ENCODE results near the gene TSPAN32. TPM values are rescaled to one million over a fixed set of nuclear protein-coding genes. Genes with fewer than 3 reads are reported as not detected.

Gene TSPAN32
- polyA plus RNA-seq, 1 experiment = 0.14 TPM

DNA sequence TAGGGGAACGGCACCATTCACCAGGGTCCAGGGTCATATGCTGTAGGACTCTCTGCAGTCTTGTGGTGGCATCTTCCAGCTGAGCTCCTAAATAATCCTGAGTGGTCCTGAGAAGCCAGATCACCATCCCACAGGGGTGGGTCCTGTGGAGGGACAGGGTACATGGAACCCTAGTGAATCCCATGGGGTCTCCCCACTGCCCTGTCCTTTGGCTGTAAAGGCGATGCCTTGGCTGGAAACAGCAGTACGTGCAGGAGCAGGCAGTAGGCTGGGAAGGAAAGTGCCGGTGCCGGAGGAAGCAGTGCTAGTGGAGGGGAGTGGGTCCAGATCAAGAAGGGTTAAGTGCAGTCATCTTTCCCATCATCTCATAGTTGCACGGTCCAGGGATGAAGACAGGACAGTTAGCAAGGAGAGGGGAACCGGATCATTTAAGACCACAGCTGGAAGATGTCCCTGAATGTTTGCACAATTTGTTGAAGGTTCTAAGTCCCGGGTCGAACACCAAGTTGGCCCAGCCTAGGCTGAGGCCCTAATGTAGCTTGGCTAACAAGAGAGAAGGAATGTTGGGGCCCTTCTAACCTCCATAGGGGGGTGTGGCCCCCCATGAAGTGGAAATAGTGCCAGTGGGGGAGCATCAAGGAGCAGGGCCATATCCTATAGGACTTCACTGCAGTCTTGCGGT, 18.1 kb downstream of the TSPAN32 start:
- DNase-seq (ENCODE audit: low read depth, low spot score) = no peak
- ChIA-PET POLR2A (interaction anchor here (1.1 kb wide), 1 partner anchor 13 kb away, joined by 3 read pairs; no protein-coding TSS in a partner anchor), CTCF (no interaction called here)
- TF ChIP-seq, protein P1, sequence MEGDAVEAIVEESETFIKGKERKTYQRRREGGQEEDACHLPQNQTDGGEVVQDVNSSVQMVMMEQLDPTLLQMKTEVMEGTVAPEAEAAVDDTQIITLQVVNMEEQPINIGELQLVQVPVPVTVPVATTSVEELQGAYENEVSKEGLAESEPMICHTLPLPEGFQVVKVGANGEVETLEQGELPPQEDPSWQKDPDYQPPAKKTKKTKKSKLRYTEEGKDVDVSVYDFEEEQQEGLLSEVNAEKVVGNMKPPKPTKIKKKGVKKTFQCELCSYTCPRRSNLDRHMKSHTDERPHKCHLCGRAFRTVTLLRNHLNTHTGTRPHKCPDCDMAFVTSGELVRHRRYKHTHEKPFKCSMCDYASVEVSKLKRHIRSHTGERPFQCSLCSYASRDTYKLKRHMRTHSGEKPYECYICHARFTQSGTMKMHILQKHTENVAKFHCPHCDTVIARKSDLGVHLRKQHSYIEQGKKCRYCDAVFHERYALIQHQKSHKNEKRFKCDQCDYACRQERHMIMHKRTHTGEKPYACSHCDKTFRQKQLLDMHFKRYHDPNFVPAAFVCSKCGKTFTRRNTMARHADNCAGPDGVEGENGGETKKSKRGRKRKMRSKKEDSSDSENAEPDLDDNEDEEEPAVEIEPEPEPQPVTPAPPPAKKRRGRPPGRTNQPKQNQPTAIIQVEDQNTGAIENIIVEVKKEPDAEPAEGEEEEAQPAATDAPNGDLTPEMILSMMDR (IDR thresholded peaks at IDR 0.05; ENCODE audit: low read depth, low read length) = no peak
- no peak overlapping the region for H3K27ac ChIP-seq (ENCODE audit: low read depth, low read length)
- peaks cover 7% of the 10 kb centered on the region for H3K9me3 ChIP-seq (ENCODE audit: control insufficient read depth, insufficient read depth, low read length)
- peaks cover 7% of the 10 kb centered on the region for H3K27me3 ChIP-seq (ENCODE audit: control insufficient read depth, insufficient read depth, low read length)
- no peak overlapping the region for H3K4me3 ChIP-seq (ENCODE audit: low read depth, low read length)

DNA sequence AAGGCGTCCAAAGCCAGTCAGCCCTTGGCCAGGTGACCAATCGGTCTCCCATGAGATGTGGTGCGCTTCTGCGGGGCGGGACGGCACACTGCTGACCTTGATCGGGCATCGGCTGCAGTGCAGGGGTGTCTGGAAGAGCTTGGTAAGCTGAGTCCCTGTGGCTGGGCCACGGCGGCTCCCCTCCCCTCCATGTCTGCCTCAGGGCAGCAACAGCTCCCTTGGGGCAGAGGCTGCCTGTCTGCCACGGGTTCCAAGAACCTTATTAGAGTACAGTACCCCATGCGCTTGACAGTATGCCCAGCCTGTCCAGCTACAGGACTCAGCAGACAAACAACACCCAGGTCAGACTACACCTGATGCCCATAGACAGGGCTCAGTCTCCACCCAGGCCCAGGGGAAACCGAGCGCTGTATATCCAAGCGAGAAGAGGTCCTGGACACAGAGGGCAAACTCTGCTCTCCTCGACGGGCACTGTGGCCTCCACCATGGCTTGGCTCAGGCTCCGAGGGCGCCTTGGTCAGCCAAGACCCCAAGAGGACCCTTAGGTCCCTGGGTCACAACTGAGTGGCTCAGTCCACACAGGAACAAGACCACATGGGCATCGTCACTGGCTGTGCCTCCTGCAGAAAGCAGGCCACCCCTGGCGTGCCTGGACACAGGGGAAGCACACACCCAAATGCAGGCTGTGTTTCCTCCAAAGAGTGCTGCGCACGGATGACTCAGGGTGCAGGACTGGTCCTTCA, 18.9 kb downstream of the TSPAN32 start:
- H3K27ac ChIP-seq (ENCODE audit: low read depth, low read length) = no peak overlapping the region
- no peak overlapping the region for H3K4me3 ChIP-seq (ENCODE audit: low read depth, low read length)
- POLR2A ChIA-PET = interaction anchor here (1.1 kb wide), 1 partner anchor 14 kb away, joined by 3 read pairs; no protein-coding TSS in a partner anchor
- CTCF ChIA-PET = interaction anchor here (0.6 kb wide), 1 partner anchor 28 kb away, joined by 5 read pairs; no protein-coding TSS in a partner anchor
- H3K27me3 ChIP-seq (ENCODE audit: control insufficient read depth, insufficient read depth, low read length) = peaks cover 7% of the 10 kb centered on the region
- peaks cover 7% of the 10 kb centered on the region for H3K9me3 ChIP-seq (ENCODE audit: control insufficient read depth, insufficient read depth, low read length)
- DNase-seq (ENCODE audit: low read depth, low spot score) = no peak
- TF ChIP-seq, protein P1 (IDR thresholded peaks at IDR 0.05; ENCODE audit: low read depth, low read length) = no peak

DNA sequence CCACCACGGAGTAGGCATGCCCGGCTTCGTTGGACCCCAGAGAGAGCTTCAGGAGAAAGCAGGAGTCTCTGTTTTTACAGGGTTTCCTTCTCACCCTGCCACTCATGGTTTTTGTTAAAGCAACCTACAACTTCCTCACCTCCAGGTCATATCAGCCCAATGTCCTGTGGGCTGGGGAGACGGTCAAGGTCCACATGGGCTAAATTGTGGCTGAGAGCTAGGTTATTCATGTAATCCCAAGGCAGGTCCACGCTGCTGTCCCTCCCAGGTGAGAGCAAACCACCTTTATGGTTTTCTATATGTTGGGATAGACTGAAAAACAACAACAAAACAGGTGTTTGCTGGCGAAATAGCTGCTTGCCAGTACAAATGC, 19.5 kb downstream of the TSPAN32 start:
- no peak for DNase-seq (ENCODE audit: low read depth, low spot score)
- ChIA-PET CTCF (interaction anchor here (0.6 to 1.3 kb wide), 2 partner anchors 16 to 29 kb away, joined by 3 to 5 read pairs; no protein-coding TSS in a partner anchor), POLR2A (no interaction called here)
- Histone ChIP-seq H3K27ac (ENCODE audit: low read depth, low read length) (no peak overlapping the region), H3K4me3 (ENCODE audit: low read depth, low read length) (no peak overlapping the region), H3K9me3 (ENCODE audit: control insufficient read depth, insufficient read depth, low read length) (peaks cover 7% of the 10 kb centered on the region), H3K27me3 (ENCODE audit: control insufficient read depth, insufficient read depth, low read length) (peaks cover 7% of the 10 kb centered on the region)
- TF ChIP-seq, protein P1 (IDR thresholded peaks at IDR 0.05; ENCODE audit: low read depth, low read length) = no peak

DNA sequence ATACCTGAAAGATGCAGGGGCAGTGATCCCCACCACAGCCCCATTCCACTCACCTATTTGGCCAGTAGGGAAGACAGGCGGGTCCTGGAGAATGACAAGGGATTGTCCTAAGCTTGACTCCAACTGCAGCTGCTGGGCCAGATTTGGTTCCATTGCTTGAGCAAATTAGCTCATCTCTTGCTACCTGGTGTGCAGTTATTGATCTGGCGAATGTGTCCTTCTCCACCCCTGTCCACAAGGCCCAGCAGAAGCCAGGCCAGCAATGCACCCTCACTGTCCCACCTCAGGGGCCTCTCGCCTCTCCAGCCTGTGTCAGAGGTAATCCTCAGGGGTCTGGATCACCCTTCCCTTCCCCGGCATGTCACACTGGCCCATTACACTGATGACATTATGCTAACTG, 23.3 kb downstream of the TSPAN32 start:
- no peak overlapping the region for H3K27ac ChIP-seq (ENCODE audit: low read depth, low read length)
- H3K9me3 ChIP-seq (ENCODE audit: control insufficient read depth, insufficient read depth, low read length) = no peaks in the 10 kb centered on the region; the same call in 1 of the 2 replicates
- no peak for DNase-seq (ENCODE audit: low read depth, low spot score)
- TF ChIP-seq, protein P1 (IDR thresholded peaks at IDR 0.05; ENCODE audit: low read depth, low read length) = no peak
- no peak overlapping the region for H3K4me3 ChIP-seq (ENCODE audit: low read depth, low read length)
- ChIA-PET CTCF (no interaction called here), POLR2A (no interaction called here)
- H3K27me3 ChIP-seq (ENCODE audit: control insufficient read depth, insufficient read depth, low read length) = peaks cover 7% of the 10 kb centered on the region

DNA sequence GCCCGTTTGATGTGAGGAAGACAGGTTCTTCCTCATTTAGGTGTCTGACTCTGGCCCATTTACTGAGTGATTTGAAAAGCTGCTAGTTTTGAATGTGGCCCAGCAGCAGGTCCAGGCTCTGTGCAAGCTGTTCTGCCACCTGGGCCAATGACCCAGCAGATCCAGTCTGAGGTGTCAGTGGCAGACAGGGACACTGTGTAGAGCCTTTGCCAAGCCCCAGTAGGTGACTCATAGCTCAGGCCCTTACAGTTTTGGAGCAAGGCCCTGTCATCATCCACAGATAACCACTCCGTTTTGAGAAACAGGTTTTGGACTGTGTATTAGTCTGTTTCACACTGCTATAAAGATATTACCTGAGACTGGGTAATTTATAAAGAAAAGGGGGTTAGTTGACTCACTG, 23.9 kb downstream of the TSPAN32 start:
- POLR2A ChIA-PET = no interaction called here
- peaks cover 3% of the 10 kb centered on the region for H3K9me3 ChIP-seq (ENCODE audit: control insufficient read depth, insufficient read depth, low read length)
- CTCF ChIA-PET = no interaction called here
- no peak overlapping the region for H3K27ac ChIP-seq (ENCODE audit: low read depth, low read length)
- no peak for DNase-seq (ENCODE audit: low read depth, low spot score)
- TF ChIP-seq, protein P1 (IDR thresholded peaks at IDR 0.05; ENCODE audit: low read depth, low read length) = no peak
- H3K4me3 ChIP-seq (ENCODE audit: low read depth, low read length) = no peak overlapping the region
- peaks cover 1% of the 10 kb centered on the region for H3K27me3 ChIP-seq (ENCODE audit: control insufficient read depth, insufficient read depth, low read length)

All from AG04450 (cell line).